OCI-LY3 (cell line): Measurements from ENCODE around the gene DDA1.

Source experiments
- CTCF ChIP-seq: fragments of 200-600, 300-600 bp; sonication (generic); IDR thresholded peaks from 2 replicates; pipeline ENCODE4 v1.5.1; 2014; ENCODE audit warnings: antibody characterized with exemption, low read length, low read depth
- EZH2phosphoT487 ChIP-seq: fragments of 200-600 bp; shearing (Covaris generic); IDR thresholded peaks from 2 replicates; pipeline ENCODE4 v1.6.1; 2018; ENCODE audit warnings: antibody characterized with exemption, mixed run types, low read depth

- TF ChIP-seq CTCF (no peak), EZH2phosphoT487 (no peak)
Observed at GRCh38 chr19:17341386-17341785, 32.0 kb downstream of the DDA1 start.
